ENCODE measurements around the gene NEUROG1.
A peak's percentile ranks its signal among the peaks of the same experiment; 100 is the strongest.

Gene NEUROG1

GRCh38 chr5:135493406-135494180 lies 42.2 kb downstream of the NEUROG1 start:
- peak; percentile 65 for DNase-seq (ENCODE audit: low spot score)

GRCh38 chr5:135492319-135492626 lies 43.5 kb downstream of the NEUROG1 start:
- no peak for DNase-seq (ENCODE audit: low spot score)

- no peak for DNase-seq (ENCODE audit: low spot score)
These were observed 44.0 kb downstream of the NEUROG1 start for GRCh38 chr5:135491552-135492318.

GRCh38 chr5:135491038-135491551 lies 44.7 kb downstream of the NEUROG1 start:
- DNase-seq (ENCODE audit: low spot score): no peak

GRCh38 chr5:135490245-135491037 lies 45.3 kb downstream of the NEUROG1 start:
- DNase-seq (ENCODE audit: low spot score): no peak

- no peak for DNase-seq (ENCODE audit: low spot score)
These were observed 46.1 kb downstream of the NEUROG1 start for GRCh38 chr5:135489466-135490244.

GRCh38 chr5:135488727-135489465 lies 46.9 kb downstream of the NEUROG1 start:
- DNase-seq (ENCODE audit: low spot score): peak; percentile 27

GRCh38 chr5:135487839-135488514 lies 47.8 kb downstream of the NEUROG1 start:
- DNase-seq (ENCODE audit: low spot score): no peak

- no peak for DNase-seq (ENCODE audit: low spot score)
These were observed 48.7 kb downstream of the NEUROG1 start for GRCh38 chr5:135487037-135487395.

- no peak for DNase-seq (ENCODE audit: low spot score)
These were observed 49.4 kb downstream of the NEUROG1 start for GRCh38 chr5:135486131-135487036.

- DNase-seq (ENCODE audit: low spot score): no peak
These were observed 51.1 kb downstream of the NEUROG1 start for GRCh38 chr5:135484674-135485086.

Measured in COLO829 (cell line).